Vagina (tissue), 2 donors: ENCODE results near the gene COIL.

Source experiments
- POLR2A ChIP-seq, 2 donors: fragments of 450-650 bp; IDR thresholded peaks; one replicate each; pipeline ENCODE4 v1.6.1; 2017; ENCODE audit warnings: antibody characterized with exemption in 2 of 2, mild to moderate bottlenecking in 2 of 2, moderate library complexity in 2 of 2
- POLR2AphosphoS5 ChIP-seq, 2 donors: sonication (generic); formaldehyde crosslinking; IDR thresholded peaks; one replicate each; pipeline ENCODE4 v1.9.0; 2017; ENCODE audit warnings: antibody characterized with exemption in 2 of 2, mild to moderate bottlenecking in 2 of 2, low read depth in 1 of 2; ENCODE audit not compliant: insufficient read depth in 1 of 2
- TF ChIP-seq, protein P1 (sequence below), 3 experiments: fragments of 450-650 bp in 2 of 3; fragments of 200-600 bp in 1 of 3; sonication (generic) in 1 of 3; IDR thresholded peaks; one replicate each; pipeline ENCODE4 v1.5.1; 2017 to 2019; ENCODE audit warnings: antibody characterized with exemption in 3 of 3, mild to moderate bottlenecking in 2 of 3, moderate library complexity in 2 of 3

DNA sequence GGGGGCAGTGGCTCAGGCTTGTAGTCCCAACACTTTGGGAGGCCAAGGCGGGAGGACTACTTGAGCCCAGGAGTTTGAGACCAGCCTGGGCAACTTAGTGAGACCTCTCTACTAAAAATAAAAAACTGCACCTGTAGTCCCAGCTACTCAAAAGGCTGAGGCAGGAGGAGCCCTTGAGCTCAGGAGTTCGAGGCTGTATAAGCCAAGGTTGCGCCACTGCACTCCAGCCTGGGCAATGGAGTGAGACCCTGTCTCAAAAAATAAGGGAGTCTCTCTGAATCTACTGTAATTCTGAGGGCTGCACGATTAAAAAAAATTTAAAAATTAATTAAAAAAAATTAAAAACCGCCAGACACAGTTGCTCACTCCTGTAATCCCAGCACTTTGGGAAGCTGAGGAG lies 3.9 kb downstream of the COIL start:
- TF ChIP-seq, protein P1, sequence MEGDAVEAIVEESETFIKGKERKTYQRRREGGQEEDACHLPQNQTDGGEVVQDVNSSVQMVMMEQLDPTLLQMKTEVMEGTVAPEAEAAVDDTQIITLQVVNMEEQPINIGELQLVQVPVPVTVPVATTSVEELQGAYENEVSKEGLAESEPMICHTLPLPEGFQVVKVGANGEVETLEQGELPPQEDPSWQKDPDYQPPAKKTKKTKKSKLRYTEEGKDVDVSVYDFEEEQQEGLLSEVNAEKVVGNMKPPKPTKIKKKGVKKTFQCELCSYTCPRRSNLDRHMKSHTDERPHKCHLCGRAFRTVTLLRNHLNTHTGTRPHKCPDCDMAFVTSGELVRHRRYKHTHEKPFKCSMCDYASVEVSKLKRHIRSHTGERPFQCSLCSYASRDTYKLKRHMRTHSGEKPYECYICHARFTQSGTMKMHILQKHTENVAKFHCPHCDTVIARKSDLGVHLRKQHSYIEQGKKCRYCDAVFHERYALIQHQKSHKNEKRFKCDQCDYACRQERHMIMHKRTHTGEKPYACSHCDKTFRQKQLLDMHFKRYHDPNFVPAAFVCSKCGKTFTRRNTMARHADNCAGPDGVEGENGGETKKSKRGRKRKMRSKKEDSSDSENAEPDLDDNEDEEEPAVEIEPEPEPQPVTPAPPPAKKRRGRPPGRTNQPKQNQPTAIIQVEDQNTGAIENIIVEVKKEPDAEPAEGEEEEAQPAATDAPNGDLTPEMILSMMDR (IDR thresholded peaks at IDR 0.05) = no peak
- TF ChIP-seq POLR2A (IDR thresholded peaks at IDR 0.05) (no peak), POLR2AphosphoS5 (IDR thresholded peaks at IDR 0.05; ENCODE audit: insufficient read depth in 1 of 2, low read depth in 1 of 2) (no peak)
